ENCODE data around the gene HTR5A. TPM values are rescaled to one million over a fixed set of nuclear protein-coding genes. Genes with fewer than 3 reads are reported as not detected.

HTR5A gene
- total and polyA plus RNA-seq, 7 experiments from 2014 or later, result not detected

Other genes with a start within 250 kb of the HTR5A start
- gene PAXIP1, start 67.2 kb upstream of the HTR5A start, total RNA-seq, result 10 to 100 TPM in 3 of 5 experiments, 1 to 10 TPM in 2; 9.1 to 29.7 (median 13.0) TPM
- gene PAXIP1, start 67.2 kb upstream of the HTR5A start, polyA plus RNA-seq, result 1 to 10 TPM; 1.1 to 3.3 TPM
- gene INSIG1, start 227.6 kb downstream of the HTR5A start, total RNA-seq, result 10 to 100 TPM; 43.6 to 70.0 (median 46.5) TPM
- gene INSIG1, start 227.6 kb downstream of the HTR5A start, polyA plus RNA-seq, result 10 to 100 TPM; 22.2 to 33.2 TPM